ENCODE results near the gene ITPR1.

ITPR1 gene

GRCh38 chr3:4880850-4881249 is 387.7 kb downstream of the ITPR1 start:
- no peak for DNase-seq

GRCh38 chr3:4882548-4882947 is 389.4 kb downstream of the ITPR1 start:
- DNase-seq: no peak

- no peak for DNase-seq
Observed at GRCh38 chr3:4883011-4883410, 389.9 kb downstream of the ITPR1 start.

GRCh38 chr3:4884888-4885287 is 391.7 kb downstream of the ITPR1 start:
- DNase-seq: no peak

- no peak for DNase-seq
Observed at GRCh38 chr3:4885316-4885715, 392.2 kb downstream of the ITPR1 start.

- no peak for DNase-seq
Observed at GRCh38 chr3:4886448-4886847, 393.3 kb downstream of the ITPR1 start.

- no peak for DNase-seq
Observed at GRCh38 chr3:4887177-4887576, 394.0 kb downstream of the ITPR1 start.

GRCh38 chr3:4888913-4889846 is 396.0 kb downstream of the ITPR1 start:
- DNase-seq: no peak

GRCh38 chr3:4889896-4890295 is 396.7 kb downstream of the ITPR1 start:
- no peak for DNase-seq

- DNase-seq: no peak
Observed at GRCh38 chr3:4894891-4895530, 401.9 kb downstream of the ITPR1 start.

GRCh38 chr3:4895838-4896237 is 402.7 kb downstream of the ITPR1 start:
- no peak for DNase-seq

Data from activated effector memory CD4-positive, alpha-beta T cell treated with anti-CD3 and anti-CD28 coated beads, Interleukin-2, amount 50 U/mL, for 16 hours (primary cell).